C4-2B (cell line): ENCODE measurements around the gene ZNF771.

Experiments
- H3K27ac ChIP-seq: fragments of 450-650 bp; 2 replicates; pipeline ENCODE4 v1.5.1; 2017
- CTCF ChIP-seq: fragments of 450-650 bp; conservative IDR thresholded peaks from 2 replicates; pipeline ENCODE4 v1.5.1; 2017; ENCODE audit warnings: mild to moderate bottlenecking
- ZFX ChIP-seq: fragments of 450-650 bp; IDR thresholded peaks from 2 replicates; pipeline ENCODE4 v1.6.1; 2017

Gene ZNF771

GRCh38 chr16:30370456-30371247 is 36.8 kb upstream of the ZNF771 start, which contains the start of gene TBC1D10B:
Gene TBC1D10B, minus strand, starts transcription at chr16:30370494. Its CDS starts 311 bp downstream, at chr16:30370183.
- peak within 1 kb of the TSS; percentile 89 for H3K27ac ChIP-seq
- TF ChIP-seq CTCF (no peak), ZFX (no peak)

- no peak for TF ChIP-seq CTCF
- TF ChIP-seq ZFX, result no peak
- H3K27ac ChIP-seq, result peak overlapping the region; percentile 76
Measured at GRCh38 chr16:30371248-30371816, 36.1 kb upstream of the ZNF771 start.

GRCh38 chr16:30372038-30372712 is 35.2 kb upstream of the ZNF771 start:
- H3K27ac ChIP-seq, result peak overlapping the region; percentile 76
- TF ChIP-seq CTCF (no peak), ZFX (no peak)

GRCh38 chr16:30372725-30373124 is 34.7 kb upstream of the ZNF771 start:
- TF ChIP-seq CTCF (no peak), ZFX (no peak)
- H3K27ac ChIP-seq, result no peak overlapping the region

- no peak for TF ChIP-seq ZFX
- no peak for TF ChIP-seq CTCF
- H3K27ac ChIP-seq, result no peak within 1 kb of the TSS
Measured at GRCh38 chr16:30374538-30374937, 32.9 kb upstream of the ZNF771 start, which contains the start of gene MYL11. Gene MYL11, plus strand, starts transcription at chr16:30374802. Its CDS starts 56 bp downstream, at chr16:30374858.

- H3K27ac ChIP-seq, result no peak overlapping the region
- TF ChIP-seq ZFX (no peak), CTCF (no peak)
Measured at GRCh38 chr16:30375864-30376263, 31.5 kb upstream of the ZNF771 start.

GRCh38 chr16:30376461-30376902 is 30.9 kb upstream of the ZNF771 start:
- no peak for TF ChIP-seq CTCF
- no peak for TF ChIP-seq ZFX
- peak overlapping the region; percentile 85; the same call in 1 of the 2 replicates for H3K27ac ChIP-seq
